H4 (cell line): Measurements from ENCODE around the gene CEACAM1. TPM values are rescaled to one million over a fixed set of nuclear protein-coding genes. Genes with fewer than 3 reads are reported as not detected.
"Not testable (repeated sequence)": the region's sequence is repeated elsewhere in the genome, so short reads cannot be mapped to it uniquely, and the experiment has no call there.

ENCODE experiments used
- DNase-seq: peaks from one replicate; pipeline ENCODE4 v3.0.0-alpha.2; 2015; ENCODE audit warnings: low spot score
- total RNA-seq: library from RNA; depleted of rRNA; stranded (reverse); fragments of >200 nt; shearing (Covaris generic); gene quantifications from 2 replicates; pipeline ENCODE4 v1.2.3, GENCODE V29; 2014; rRNA removed

CEACAM1 gene
- 0.35 TPM in 1 of 2 replicates, not detected in the other for total RNA-seq

DNA sequence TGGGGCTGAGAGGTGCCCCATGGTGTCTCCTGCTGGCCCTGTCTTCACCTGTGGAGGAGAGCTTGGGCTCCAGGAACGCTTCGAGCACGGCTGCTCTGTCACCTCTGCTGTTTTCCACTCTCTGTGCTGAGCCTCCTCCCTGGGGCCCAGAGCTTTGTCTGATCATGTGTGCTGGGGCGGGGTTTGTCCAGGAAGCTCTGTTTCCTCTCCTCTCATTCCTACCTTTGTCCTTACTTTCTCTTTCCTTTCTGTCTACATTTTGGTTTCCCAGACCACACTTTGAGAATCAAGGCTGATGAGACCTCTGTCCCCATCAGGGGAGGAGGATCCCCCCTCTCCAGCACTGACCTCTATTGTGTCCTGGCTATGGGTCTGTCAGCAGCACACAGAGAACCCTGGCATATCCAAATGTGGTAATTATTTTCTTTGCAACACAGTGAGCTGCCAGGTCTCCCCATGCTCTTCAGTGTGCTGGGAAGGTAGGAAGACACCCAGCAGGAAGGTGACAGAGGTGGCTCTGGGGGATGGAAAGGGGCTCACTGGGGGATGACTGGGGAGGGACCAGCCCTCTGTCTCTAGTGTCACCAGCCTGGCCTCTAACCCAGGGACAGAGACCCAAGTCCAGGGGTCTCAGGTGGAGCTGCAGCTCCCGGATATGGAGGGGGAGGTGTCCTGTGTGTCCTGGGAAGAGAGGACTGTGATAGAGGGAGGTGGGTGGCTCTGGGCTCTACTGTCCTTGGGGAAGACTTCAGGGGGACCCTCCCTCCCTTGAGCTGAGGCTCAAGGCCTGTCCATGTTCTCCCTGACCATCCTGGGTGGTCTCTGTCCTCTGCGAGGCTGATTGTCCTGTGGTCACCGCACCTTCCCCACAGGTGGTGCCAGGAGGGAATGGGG is at the start of gene CEACAM1:
Gene CEACAM1 (minus strand): TSS at position 128 of the 894 bp plus-strand sequence. CDS start 107 bp downstream, at position 21.
- peak; percentile 29 for DNase-seq

GRCh38 chr19:42577016-42577415 is 48.7 kb upstream of the CEACAM1 start:
- no peak for DNase-seq

DNA sequence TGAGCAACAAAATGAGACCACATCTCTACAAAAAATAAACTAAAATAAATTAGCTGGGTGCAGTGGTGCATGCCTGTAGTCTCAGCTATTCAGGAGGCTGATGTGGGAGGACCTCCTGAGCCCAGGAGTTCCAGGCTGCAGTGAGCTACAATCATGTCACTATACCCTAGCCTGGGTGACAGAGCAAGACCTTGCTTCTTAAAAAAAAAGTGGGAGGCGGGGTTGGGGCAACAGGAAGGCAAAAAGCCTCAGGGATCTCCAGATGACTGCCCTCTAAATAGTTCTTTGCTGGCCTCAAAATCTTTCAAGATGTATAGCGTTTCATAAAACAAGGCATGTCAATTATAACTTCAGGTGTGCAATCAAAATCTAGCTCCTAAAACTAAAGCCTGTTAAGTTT is 48.0 kb upstream of the CEACAM1 start:
- no peak for DNase-seq

GRCh38 chr19:42573642-42574041 is 45.4 kb upstream of the CEACAM1 start:
- DNase-seq = no peak

DNA sequence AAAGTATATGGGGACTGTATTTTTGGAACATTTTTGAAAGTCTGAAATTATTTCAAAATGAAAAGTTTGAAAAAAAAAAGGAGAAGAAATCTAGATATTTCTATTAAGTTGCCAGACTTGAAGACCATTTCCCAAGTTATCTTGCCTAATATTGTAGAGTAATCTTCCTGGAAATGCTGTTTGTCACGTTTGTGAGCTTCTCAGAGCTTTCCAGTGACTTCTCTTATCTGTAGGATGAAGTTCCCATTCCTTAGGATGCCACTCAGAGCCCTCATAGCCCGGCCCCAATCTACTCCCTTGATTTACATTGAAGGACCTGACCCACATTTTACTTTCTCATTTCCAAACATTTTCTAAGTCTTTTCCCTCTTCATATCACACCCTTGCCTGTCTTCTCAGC is 42.8 kb upstream of the CEACAM1 start:
- no peak for DNase-seq

DNA sequence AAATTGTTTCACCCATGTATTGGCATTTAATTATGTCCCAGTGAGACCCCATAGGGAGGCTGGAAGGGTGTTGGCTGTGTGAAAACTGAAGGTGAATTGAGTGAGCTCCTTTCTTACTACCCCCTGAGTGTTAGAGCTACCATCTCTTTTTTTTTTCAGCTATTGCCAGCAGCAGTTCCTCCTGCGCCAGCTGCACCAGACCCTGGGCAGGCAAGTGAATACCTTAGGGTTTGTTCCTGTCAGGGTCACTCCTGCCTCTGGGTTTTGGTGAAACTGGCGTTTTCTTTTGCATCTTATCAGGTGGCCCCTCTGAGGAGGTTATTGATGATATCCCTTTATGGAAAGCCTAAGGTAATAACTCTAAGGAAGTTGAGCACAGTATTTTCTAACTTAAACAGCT is 40.9 kb upstream of the CEACAM1 start:
- no peak for DNase-seq

DNA sequence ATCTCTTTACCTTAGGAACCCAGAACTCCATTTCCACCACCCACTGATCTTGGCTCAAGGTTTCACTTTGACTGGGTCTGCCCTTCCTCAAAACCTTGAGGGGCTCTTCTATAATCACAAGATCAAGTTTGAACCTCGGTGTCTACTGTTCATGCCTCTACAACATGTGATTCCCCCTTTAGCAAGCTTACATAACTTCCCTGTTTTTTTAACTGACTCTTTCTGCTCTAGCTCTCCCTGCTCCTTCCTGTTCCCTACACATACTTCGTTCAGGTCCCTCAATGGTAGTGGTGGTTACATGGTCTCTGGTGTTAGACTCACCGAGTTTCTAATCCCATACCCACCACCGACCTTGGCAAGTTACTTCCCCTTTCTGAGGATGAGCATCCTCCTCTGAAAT is 39.7 kb upstream of the CEACAM1 start:
- DNase-seq = no peak

GRCh38 chr19:42567567-42567966 is 39.3 kb upstream of the CEACAM1 start:
- DNase-seq = no peak

- peak; percentile 49 for DNase-seq
Observed at GRCh38 chr19:42563352-42564210, 35.3 kb upstream of the CEACAM1 start.

DNA sequence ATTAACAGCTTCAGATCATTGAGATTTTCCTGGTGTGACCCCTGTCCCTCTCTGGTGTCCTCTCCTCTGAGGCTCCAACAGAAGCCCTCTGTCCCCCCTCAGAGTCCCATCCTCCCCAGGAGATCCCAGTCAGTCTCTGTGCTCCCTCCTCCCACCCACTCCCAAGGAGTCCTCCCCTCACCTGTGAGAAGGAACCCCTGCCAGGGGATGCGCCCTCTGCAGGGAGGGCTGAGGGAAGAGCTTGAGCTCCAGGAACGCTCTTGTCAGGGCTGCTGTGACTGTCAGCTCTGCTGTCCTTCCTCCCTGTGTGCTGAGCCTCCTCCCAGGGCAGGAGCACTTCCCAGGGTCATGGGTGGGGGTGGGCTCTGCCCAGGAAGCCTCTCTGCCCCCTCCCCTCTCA is 33.2 kb upstream of the CEACAM1 start:
- no peak for DNase-seq

- DNase-seq = no peak
Observed at GRCh38 chr19:42560731-42561130, 32.5 kb upstream of the CEACAM1 start.

- DNase-seq = no peak
Observed at GRCh38 chr19:42558450-42559150, 30.3 kb upstream of the CEACAM1 start.

DNA sequence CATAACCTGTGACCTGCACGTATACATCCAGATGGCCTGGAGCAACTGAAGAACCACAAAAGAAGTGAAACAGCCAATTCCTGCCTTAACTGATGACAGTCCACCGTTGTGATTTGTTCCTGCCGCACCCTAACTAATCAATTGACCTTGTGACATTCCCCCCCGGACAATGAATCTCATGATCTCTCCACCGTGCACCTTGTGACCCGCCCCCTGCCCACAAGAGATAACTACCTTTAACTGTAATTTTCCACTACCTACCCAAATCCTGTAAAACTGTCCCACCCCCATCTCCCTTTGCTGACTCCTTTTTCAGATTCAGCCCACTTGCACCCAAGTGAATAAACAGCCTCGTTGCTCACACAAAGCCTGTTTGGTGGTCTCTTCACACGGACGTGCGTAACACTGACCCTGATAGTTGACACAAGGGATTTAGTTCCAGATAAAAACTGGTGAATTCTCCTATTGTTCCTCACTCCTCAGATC is 29.1 kb upstream of the CEACAM1 start:
- not testable (repeated sequence) for DNase-seq

GRCh38 chr19:42555801-42556200 is 27.5 kb upstream of the CEACAM1 start:
- no peak for DNase-seq

DNA sequence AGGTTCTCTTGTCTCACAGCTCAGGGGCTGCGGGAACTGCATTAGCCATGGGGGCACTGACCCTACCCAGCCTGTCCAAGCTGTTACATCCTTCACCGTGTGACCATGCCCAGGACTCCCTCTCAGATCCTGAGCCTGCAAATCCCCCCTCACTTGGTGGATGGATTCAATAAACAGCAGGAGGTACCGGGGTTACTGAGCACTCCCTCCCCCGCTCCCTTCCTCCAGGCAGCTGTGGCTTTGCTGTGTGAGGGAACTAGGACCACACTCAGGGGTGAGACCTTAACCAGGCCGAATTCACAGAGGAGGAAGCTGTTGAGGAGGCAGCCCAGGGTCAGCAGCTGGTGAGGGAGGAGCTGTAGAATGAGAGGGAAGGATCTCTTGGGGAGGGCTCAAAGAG is 27.0 kb upstream of the CEACAM1 start:
- DNase-seq = no peak

- no peak for DNase-seq
Observed at GRCh38 chr19:42554046-42554575, 25.8 kb upstream of the CEACAM1 start.

- peak; percentile 75 for DNase-seq
Observed at GRCh38 chr19:42553292-42554045, 25.2 kb upstream of the CEACAM1 start.

DNA sequence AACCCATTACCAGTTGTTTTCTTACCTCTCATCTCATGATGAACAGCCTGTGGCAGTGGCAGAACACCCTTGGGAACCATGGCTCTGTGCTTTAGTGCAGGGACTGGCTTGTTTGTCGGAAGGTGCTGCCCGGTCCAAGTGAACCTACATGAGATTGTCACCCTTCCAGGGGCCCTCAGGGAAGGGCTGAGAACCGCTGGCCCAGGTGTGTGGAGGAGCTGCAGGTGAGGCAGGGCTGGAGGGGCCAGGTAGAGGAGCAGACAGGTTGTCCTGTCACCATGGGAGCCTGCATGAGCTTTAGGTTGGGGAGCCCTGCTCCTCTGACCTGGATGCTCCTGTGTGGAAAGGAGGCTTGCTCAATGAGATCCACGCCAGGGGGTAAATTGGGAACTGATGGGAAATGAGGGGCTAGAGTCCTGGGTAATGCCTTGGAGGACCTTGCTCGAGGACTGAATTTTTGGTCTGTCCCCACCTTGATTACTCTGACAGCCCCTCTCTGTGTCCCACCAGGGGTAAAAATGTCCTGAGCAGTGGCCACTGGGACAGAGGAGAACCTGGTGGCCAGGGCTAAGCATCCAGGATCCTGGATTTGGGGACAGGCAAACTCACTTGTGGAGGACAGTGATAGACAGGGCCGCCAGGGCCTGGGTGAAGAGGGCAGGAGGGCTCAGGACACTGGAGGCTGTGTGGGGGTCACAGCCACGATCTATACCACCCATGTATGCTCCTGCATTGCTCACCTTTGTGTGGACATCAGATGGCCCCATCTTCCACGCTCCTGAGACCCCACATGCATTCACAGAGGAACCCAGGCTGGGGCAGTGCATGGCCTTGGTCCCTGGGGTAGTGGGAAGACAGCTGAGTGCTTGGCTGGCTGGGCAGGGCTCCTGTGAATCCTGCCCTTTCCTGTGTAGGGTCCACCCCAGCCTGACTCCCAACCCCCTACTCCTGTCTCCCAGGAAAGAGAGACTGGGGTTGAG is 24.1 kb upstream of the CEACAM1 start:
- no peak for DNase-seq

GRCh38 chr19:42550521-42550920 is 22.2 kb upstream of the CEACAM1 start:
- DNase-seq = not testable (repeated sequence)

- DNase-seq = not testable (repeated sequence)
Observed at GRCh38 chr19:42549067-42549466, 20.8 kb upstream of the CEACAM1 start.
